ENCODE results near the gene SV2C.

The SV2C gene

DNA sequence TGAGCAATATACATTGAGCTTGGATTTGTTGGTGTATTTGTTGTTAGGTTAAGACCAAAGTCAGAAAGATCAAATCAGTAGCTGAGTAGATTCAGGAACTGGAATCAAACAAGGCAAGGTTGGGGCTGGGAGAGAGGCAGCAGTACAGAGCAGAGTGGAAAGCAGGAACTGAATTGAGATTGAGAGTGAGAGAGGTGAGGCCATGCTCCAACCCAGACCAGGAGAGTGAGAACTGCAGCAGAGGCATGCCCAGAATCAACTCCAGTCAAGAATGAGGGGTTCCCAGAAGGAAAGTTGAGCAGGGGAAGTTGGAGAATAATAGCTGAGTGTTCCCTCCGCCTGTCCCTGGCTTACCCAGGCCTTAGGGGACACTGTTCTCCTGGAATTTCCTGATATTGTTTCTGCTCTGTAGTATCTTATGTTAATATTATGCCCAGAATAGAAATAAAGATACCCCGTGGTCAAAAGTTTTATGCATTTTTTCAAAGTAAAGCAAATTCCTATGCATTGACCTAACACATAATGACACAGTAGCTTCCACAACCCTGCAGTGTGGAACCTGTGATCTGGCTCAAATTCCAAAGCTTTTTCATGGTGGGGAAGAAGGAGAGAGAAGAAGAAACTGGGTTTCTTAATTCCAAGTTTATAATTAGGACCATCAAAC lies 82.7 kb downstream of the SV2C start:
- no peak for DNase-seq

DNA sequence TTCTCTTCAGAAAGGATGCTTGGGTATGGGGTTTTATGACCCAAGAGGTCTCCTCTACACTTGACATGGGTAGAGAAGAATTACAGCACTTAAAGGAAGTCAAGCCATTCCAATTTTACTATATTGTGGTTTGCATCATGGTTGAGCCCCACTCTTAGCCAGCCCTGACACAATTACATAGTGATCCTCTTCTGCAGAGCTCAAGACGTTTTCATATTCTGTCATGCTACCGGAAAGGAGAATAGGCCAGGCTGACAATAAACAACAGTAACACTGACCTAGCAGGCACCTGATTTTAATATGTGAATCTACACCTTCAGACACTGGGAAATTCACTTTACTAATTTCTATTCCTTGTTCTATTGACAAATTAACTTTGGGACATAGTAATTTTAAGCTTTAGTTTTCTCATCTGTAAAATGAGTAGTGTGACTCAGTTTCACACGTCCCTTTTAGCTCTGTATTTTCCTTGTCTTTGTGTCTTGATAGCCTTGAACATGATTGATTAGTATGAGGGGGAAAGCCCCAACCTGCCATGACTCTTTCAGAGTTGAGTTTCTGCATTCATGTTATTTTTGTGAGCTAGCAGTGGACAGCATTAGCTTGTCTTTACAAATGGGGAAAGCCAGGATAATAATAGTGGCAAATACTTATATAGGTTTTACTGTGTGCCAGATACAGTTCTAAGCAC lies 83.8 kb downstream of the SV2C start:
- no peak for DNase-seq

DNA sequence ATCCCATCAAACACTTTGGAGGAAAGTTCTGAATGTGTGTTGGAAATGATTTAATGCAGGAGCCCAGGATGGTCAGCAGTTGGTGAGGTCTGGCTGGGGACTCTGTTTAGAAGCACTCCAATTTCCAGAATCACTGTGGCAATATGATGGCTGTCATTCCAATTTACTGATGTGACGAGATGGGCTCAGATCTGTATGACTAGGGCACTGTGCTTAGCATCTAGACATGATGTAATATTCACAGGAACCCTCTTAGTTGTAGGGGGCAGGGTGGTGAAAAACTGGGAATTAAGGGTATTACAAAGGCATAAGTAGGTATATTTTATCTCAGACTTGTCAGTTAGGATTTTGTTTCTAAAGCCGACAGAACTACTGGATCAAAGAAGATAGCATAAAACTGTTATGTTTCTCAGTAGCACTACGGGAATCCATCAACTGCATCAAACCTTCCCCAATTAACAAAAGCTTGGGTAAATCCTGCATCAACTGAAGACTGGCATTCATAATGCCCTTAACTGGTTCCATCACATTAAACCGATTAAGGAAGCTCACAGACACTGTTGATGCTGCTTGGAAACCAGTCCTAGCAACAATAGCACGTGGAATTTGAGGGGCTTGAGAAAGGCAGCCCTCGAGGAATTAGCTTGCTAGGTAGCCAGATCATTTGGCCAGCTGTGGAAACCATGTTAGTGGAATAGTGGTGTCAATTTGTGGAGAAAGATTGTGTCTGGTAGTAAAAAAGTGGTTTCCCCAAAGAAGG lies 86.1 kb downstream of the SV2C start:
- DNase-seq: no peak

DNA sequence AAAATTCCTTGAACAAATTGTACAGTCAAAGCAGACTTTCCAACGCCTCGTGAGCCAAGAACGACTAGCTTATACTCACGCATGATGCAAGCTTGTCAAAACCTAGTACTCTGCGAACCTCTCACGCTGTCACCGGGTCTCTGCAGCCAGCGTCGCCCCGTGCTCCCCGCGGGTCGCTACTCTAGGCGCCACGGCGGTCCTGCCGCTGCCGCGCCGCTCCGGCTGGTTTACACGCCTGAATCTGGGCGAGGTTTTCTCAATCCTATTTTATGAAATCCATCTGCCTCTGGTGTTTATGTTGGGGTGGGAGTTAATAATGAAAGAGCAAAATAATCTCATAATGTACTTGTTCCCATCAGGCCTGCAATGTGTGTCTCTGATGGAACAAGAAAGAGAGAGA lies 90.9 kb downstream of the SV2C start:
- DNase-seq: no peak

DNA sequence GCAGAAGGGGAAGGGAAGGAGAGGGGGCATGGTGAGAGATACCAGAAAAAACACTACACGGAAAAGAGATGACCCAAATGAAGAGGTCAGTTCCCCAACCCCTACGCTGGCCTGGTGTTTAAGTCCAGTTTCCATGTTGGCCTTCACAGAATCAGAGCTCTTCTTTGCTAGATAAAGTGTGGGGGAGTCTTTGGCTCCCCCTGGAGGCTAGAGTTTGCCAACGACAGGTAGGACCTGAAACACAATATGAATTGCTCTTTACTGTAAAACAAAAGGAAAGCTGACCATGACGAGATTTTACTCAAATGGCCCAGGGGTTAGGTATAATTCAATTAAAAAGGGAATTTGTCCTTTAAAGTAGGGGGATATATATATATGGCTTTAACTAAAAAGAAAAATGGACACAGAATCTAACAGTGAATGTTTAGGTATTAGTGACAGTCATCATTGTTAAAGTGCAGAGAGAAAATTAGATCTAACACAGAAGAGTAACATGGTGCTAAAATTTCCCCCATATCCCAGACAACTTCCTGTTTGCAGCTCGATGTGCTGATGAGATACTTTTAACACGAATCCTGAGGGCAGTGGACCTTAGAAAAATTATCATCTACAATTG lies 92.0 kb downstream of the SV2C start:
- DNase-seq: peak; percentile 41

DNA sequence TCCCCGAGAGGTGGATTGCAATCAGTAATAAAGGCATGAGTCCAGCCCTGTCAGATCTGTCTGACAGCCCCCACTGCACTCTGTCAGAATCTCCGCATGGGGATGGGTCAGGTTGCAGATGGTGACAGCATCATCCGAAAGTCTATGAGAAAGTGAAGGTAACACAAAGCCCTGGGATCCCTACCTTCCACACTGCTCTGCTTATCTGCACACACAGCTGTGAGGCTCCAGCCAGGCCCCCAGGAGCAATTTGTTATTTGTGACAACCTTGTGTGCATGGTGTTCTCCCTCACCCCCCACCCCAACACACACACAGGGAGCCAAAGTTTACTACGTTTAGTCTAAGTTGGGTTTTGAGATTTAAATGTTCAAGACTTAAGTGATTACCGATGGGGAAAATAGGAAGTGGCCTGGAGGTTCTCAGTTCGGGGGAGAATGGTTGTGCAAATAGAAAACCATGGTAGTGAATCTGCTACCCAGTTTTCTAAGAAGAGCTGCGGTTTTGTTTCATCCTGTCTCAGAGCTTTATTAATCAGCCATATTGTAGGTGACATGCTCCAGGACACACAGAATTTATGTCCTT lies 92.7 kb downstream of the SV2C start:
- peak; percentile 86 for DNase-seq

DNA sequence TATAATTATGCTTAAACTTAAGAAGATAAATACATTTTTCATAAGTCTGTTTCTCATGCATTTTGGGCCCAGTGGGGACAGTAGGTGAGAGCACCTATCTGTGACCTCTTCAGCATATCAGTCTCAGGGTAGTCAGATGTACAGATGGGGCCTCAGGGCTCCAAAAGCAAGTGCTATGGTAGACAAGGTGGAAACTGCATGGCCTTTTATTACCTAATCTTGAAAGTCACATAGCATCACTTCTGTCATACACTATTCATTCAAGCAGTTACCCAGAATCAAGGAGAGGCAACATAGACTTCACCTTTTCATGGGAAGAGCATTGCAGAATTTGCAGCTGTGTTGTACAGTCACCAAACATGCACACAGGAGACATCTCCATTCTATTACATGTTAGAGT lies 94.8 kb downstream of the SV2C start:
- no peak for DNase-seq

DNA sequence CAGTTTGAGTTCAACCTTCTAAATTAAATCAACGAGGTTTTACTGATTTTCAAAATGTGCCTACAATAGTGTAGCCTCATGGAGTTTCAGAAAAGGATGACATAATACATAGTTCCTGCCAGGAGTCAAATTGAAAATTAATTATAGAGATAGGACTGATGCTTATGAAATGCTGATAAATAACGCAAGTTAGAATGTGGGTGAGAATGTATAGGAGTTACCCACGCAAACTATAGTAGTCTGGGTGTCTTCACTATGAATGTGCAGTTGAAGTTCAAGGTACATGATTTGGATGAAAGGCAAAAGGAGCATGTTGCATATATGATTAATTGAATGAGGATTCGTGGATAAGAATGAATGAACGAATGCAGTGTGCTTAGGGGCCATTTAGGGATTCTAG lies 95.7 kb downstream of the SV2C start:
- DNase-seq: no peak

DNA sequence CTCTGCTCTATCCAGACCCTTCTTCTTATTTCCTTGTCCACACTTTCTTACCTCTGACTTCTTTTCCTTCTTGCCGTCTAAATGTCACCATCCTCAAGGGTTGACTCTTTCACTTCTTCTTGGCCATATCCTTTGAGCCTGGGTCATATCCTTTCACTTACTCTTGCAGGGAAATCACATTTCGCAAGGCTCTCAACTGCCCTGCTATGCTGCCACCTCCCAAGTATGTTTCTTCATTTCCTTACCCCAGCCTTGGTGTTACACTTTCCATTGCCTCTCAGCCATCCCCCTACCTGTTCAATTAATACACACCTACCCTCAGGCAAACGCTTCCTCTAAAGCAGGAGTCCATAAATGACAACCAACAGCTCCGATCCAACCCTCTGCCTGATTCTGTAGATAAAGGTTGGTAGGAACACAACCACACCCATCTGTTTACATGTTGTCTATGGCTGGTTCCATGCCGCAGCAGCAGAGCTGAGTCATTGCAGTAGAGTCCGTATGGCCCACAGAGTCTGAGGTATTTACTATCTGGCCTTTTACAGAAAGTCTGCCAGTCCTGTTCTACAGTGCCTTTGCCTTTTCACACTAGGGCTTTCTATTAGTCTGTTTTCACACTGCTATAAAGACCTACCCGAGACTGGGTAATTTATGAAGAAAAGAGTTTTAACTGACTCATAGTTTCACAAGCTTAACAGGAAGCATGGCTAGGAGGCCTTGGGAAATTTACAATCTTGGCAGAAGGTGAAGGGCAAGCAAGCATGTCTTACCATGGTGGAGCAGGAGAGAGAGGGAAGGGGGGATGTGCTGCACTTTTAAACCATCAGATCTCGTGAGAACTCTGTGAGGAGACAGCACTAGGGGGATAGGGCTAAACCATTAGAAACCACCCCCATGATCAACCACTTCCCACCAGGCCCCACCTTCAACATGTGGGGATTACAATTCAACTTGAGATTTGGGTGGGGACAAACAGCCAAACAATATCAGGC lies 97.9 kb downstream of the SV2C start:
- peak; percentile 96 for DNase-seq

DNA sequence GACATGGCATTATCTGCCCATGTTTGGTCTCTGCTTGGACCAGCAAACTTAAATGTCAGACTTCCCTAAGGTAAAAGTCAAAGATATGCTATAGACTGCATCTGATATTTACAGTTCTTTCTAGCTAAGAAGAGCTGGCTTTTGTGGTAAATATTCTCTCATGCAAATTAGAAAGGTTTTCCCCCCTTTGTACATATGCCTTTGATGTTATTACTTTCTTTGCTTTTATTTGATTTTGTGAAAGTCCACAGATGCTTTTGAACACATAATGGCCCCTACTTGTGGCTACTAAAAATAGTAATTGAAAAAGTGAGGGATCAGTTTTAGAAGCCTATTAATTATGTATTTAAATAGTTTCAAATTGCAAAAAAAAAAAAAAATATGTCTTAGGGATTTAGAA lies 104.2 kb downstream of the SV2C start:
- no peak for DNase-seq

DNA sequence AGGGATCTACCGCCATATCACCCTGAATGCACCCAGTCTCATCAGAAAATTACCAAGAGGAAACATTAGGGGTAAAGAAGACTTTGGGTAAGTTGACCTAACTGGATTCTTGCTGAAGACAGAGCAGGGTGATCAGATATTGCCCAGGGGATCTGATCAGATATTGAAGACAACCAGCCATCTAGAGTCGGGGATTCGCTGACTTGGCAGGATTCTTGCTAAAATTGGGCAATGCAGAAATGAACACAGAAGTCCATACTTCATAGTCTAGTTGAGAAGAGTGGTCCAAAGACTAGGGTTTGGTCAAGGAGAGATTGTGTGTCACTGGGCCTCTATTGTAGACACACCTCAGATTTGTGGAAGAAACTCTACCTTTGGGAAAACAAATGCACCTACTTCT lies 107.2 kb downstream of the SV2C start:
- no peak for DNase-seq

DNA sequence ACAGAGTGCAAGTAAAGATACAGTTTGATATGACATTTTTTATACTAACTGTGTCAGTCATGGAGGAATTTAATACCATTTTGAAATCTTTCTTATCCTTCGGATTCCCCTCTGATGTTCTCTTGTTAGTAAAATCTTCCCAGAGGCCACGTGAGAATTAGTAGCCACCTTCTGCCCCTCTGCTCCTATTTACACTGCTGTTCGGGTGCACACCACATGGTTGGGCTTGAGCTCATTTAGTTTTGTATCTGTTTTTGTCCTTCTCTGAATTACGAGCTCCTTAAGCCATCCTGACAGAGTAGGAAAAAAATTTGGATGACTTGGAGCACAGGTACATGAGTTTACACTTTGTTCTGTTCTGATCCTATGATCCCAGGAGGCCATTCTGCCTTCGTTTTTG lies 109.7 kb downstream of the SV2C start:
- DNase-seq: no peak

DNA sequence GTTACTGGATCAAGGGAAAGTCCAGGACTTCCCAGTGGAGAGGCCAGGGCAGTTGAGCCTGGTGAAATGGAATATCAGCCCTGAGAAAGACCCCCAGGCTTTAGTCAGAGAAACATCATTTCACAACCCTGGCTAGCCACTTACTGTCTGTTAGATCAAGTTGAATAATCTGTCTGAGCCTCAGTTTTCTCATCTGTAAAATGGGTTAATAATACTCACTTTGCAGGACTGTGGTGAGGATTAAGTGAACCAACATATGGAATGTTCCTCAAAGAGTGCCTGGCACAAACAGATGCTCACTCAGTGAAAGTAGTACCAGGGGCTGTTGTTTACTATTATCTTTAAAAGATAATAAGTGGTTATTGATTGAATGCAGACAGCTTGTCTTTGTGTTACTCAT lies 110.5 kb downstream of the SV2C start:
- DNase-seq: no peak

DNA sequence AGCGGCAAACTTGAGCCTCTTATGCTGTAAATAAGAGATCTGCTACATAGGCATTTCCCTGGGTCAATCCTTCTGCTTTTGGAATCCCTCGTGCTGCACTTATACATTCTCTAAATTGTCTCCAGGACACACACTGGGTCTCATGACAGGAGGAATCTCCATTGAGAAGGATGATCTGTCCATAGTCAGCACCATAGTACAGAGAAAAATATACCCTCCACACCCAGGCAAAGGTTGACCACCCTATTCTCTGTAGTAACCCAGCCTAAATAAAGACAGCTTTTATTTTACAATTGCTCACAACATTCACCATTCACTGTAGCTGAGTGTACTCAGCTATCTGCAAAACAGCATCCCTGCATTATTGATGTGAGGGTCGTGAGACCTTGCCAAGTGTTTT lies 111.2 kb downstream of the SV2C start:
- no peak for DNase-seq

DNA sequence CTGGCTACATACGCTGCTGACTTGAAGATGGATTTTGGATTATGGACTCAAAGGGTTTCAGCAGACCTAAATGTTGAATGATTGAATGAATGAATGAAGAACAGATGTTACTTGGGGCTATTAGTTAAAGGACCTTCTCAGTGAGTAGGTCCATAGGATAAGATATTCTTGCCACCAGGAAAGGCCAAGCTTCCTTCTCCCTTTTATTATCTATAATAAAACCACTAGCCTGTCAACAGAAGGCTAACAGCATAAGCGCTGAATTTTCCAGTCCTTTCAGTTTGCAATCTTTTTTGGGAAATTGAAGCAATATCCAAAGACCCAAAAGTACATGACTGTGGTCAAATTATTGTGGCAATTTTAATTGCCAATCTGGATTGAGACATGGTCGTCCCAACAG lies 113.3 kb downstream of the SV2C start:
- no peak for DNase-seq

DNA sequence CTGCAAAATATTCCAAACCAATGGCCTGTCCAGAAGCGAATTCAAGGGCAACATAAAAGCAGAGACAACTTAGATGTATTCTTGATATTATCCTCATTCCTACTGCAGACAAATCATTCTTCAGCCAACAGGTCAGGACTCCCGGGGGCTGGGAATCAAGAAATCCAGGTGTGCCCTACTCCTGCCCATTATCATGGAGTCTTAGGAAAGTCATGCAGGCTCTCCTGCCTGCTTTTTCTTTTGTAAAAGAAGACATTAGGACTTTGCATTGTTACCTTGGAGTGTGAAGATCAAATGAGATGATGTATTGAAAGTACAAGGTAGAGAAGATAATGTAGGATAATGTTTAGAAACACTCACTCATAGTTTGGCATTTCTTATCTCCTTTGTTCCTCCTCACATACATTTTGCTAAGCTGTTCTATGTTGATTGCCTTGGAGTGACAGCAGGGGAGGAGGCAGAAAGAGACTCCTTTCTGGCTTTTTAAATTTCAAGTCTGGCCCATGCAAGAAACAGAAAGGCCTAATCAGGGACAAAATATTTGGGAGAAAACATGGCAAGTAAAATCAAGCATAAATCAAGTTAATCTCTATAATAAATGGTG lies 113.8 kb downstream of the SV2C start:
- DNase-seq: no peak

DNA sequence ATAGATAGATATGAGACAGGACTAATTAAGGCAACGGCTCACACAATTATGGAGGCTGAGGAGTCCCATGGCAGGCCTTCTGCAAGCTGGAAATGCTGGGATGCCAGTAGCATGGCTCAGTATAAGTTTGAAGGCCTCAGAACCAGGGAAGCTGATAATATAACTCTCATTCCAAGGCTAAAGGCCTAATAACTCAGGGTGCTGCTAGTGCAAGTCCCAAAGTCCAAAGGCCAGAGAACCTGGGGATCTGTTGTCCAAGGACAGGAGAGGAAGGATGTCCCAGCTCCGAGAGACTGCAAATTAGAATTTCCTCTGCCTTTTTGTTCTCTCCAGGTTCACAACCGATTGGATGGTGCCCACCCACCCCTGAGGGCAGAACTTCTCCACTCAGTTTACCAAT lies 114.5 kb downstream of the SV2C start:
- no peak for DNase-seq

DNA sequence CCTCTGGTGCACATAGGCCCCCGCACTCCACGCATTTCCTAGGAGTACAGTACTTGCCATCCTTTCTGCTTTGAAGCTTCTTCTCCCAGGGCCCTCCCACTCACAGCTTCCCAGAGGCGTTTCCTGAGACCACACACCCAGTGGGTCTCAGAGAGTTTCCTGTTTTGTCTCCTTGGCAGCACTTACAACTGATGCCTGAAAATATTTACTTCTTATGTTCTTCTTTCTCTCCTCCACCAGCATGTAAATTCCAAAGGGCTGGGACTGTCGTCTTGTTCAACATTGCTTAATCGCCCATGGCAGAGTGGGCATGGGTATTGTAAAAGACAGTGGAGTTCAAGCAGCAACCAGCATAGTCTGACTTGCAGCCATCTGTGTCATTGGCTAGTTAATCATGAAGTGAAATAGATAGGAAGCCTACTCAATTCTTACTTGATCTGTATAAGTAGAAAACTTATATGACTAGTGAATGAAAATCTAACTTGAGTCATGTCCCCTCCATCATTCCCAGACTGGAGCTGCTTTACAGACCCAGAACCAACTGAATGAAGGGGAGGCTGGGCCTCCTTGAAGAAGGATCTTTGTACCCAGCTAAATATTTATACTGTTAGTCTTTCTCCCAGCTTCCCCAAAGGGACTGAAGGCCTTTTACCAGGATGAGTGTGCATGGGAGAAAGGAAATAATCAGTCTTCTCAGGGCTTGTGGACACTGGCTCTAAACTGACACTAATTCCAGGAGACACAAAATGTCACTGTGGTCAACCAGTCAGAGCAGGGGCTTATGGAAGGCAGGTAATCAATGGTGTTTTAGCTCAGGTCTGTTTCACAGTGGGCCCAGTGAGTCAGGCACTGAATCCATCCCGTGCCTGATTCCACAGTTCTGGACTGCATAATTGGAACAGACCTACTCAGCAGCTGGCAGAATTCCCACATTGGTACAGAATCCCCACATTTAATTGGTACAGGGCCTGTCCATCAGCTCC lies 116.4 kb downstream of the SV2C start:
- DNase-seq: peak; percentile 35

DNA sequence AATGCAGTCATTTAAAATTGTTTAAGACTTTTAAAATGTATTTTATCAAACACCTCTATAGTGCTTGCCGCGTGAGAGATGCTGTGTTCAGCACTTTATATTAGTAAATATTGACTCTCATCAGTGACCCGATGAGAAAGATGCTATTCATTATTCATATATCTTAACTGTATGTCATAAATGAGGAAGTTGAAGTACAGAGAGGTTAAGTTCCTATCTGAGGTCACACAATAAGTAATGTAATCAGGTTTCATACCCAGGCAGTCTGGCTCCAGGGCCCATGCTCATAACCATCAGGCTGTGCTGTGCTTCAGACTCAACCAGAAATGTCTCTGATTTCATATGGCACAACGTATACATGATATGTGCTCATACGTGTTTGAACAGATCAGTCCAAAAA lies 119.0 kb downstream of the SV2C start:
- peak; percentile 72 for DNase-seq

DNA sequence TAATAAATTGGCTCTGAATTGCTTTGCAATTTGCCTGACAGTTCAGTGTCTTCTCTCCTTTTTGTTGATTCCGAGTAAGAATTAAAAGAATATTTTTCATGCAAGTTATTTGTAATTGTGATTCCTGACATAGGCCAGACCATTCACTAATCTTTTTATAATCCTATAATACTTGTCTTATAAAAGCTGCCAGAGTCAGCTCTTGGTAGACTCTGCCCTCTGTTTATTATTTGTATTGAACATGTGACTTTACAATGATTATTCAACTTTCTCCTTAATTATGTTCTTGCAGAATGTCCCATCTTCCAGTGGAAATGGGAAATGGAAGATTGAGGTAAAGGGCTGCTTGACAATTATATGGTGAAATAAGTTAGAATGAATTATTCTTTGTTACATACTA lies 121.0 kb downstream of the SV2C start:
- no peak for DNase-seq
